HG03097 (cell line): ENCODE measurements around the gene IL10RA.
"Not testable (repeated sequence)": the region's sequence is repeated elsewhere in the genome, so short reads cannot be mapped to it uniquely, and the experiment has no call there.

Experiments used
- ATAC-seq: cut with Tn5 transposase; IDR thresholded peaks from one replicate; pipeline ENCODE4 v1.9.1; 2021; ENCODE audit not compliant: unreplicated experiment, low FRiP score

The IL10RA gene

DNA sequence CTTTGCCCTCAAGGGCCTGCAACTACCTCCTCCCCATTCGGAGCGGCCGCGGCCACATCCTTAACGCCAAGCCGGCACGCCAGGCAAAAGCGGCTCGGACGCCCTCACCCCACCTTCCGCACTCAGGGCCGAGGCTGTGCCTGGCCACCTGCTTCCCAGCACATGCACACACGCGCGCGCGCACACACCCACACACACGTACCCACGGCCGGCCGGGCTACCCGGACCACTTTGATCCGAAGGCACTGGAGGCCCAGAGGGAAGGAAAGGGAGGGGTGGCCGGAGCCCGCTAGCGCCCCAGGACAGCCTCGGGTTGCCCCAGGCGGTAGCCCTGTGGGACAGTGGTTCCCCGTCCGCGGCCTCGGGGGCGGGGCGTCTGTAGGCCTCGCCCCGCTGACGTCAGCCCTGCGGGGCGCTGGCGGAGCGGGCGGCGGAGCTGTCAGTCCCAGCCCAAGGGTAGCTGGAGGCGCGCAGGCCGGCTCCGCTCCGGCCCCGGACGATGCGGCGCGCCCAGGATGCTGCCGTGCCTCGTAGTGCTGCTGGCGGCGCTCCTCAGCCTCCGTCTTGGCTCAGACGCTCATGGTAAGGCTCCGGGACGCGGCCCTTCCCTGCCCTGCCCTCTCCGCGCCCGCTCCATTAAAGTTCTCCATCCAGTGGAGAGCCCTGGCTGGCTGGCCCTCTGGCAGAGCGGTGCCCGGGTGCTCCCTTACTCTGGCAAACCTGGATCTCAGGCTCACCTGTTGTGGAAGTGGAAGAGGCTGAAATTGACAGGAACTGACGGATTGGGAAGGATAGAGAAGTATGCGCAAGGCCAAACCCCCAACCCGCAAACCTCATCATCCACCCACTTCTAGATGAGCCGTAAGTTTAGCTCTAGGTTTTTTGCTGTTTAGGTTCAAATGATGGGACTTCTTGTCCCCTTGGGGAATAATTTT lies at the start of gene IL10RA:
TSS of gene IL10RA (plus strand) at position 442 of the 935 bp plus-strand sequence. CDS start at position 516, 74 bp downstream.
- ATAC-seq, result peak; percentile 81

DNA sequence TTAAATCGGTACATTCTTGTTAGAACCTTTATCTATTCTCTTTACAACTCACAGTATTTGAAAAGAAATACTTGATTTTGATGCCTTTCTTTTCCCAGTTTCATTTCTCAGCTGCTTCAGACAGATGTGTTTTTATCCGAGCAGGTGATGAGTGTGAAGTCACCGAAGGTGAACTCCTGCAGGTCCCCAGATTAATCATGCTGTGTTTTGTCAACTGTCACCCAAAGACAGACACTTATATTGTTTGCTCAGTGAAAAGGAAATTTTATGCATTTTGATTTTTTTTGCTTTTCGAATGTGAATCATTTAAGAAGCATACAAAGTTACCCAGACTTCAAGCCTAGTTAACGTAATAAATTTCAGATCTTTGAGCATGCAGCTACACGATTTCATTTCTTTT lies 49.2 kb upstream of the IL10RA start:
- no peak for ATAC-seq

DNA sequence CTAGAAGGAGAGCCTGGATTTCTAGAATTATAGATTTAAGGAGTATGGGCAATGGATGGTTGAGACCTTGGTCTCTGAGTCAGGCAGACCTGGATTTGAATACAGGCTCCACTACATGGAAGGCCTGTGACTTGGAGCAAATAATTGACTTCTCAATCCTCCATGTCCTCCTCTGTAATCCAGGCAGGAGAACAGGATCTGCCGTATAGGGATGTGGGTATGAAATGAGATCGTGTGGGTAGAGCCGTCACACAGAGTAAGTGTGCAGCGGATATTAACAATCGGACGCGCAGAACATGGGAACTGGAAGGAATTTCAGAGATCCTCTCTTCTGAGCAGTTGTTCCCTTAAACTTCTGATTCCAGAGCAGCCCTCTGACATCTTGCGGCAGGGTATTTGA lies 45.5 kb upstream of the IL10RA start:
- no peak for ATAC-seq

DNA sequence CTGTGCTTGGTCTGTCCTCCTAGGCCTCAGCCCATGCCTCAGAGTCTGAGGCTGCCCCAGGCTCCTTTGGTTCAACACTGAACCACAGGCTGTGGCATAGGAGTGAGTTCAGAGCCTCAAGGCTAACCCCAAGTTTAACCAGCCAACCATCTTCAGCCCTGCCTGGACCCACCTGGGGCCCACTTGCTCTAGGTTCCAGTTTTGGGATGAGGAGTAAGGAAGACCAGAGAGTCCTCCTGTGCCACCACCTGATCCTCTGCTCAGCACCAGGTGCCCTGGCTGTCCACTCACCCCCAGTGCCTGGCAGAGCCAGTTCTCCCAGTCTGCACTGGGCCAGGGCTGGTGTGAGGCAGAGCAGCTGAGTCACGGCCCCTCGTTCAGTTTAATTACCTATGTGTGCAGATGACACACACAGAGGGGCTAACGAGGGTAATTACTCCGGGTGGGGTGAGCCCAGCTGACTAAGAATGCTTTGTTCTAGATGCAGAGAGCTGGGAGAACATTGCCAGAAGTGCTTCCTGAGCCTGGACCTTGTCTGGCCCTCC lies 45.0 kb upstream of the IL10RA start:
- ATAC-seq, result no peak

DNA sequence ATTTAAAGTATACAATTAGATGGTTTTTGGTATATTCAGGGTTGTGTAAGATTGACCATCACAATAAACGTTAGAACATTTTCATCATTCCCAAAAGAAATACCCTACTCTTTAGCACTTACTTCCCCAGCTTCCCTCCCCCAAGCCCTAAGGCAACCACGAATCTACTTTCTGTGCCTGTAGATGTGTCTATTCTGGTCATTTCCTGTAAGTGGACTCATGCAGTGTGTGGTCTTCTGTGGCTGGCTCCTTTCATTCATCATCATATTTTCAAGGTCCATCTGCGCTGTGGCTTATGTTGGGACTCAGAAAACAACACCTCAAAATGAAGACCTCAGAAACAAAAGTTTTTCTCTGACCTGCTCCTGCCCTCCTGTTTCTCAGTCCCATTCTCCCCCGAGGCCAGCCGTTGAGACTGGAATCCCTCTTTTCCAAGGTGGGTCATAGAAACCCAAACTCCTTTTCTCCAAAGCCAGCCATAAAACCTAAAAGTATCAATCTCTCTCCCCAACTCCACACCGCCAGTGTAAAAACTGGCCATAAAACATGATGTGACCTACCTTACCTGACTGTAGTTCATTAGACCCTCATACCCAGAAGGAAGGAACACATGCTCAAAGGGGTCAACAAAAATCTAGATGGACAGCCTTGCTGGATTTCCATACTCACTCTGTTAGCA lies 44.1 kb upstream of the IL10RA start:
- no peak for ATAC-seq

DNA sequence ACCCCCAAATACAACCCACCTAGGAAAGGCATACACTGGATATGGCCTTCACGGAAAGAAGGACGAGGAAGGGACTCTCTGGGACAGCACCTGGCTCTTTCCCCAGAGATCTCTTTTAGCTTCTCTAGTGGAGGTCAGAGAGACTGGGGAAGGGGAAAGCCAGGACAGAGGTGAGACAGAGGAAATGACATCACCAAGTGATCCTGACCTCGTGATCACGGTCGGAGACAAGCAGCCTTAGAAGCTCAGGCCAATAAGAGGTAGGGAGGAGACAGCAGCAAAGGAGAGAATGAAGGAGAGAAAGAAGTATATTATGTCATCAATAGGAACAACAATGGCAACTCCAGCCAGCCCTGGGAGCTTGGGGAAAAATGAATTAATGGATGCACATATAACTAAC lies 41.6 kb upstream of the IL10RA start:
- no peak for ATAC-seq

DNA sequence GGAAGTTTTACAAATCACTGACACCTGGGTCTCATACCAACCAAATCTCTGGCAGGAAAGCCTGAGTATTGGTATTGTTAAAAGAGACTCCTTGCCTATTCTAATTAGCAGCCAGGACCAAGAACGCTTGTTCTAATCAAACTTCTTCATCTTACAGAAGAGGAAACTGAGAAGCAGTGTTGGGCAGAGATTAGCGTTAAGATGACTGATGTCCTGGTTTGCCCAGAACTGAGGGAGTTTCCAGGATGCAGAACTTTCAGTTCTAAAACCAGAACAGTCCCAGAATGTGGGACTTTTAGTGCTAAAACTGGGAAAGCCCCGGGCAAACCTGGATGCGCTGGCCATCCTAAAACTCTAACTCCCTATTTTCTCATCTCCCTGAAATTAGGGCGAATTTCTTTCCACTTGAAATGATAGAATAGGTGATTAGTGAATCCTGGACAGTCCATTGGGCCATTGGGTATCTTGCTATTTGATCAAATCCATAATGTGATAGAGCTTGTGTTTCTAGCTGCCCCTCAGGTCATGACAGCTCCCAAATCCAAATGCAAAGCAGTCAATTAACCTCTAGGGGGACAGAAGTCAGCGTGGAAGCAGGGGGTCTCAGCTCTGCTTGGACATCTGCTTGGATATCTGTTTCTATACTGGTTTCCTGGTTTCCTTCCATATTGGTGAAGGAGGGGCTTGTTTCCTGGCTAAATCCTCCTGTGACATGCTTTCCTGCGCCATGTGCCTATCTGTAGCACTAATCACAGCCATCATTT lies 41.0 kb upstream of the IL10RA start:
- ATAC-seq, result peak; percentile 36

DNA sequence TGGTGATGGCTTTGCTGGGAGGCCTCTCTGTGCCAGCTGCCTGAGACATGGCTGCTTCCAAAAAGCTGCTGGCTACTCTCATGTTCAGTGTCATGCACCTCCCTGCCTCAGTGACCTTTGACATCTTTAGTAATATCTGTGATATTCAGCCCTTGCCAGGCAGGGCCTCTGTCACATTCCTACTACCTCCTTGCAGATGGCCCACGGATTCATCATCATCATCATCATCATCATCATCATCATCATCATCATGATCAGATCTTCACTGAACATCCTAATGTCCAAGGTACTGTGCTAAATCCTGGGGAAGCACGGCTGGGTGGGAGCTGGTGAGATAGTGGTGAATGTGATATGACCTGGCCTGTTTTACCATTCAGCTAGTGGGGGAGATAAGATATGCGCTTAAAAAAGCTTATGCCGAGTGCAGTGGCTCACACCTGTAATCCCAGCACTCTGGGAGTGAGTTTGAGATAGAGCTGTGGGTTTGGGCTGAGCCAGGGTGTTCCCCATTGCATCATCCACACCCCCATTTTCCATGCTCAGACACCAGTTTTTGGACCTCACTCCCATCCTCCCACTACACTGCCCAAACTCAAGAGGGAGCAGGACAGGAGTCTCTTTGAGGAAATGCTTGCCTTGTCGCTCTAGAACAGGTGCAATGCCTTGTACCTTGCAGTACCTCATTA lies 39.9 kb upstream of the IL10RA start:
- ATAC-seq, result no peak

DNA sequence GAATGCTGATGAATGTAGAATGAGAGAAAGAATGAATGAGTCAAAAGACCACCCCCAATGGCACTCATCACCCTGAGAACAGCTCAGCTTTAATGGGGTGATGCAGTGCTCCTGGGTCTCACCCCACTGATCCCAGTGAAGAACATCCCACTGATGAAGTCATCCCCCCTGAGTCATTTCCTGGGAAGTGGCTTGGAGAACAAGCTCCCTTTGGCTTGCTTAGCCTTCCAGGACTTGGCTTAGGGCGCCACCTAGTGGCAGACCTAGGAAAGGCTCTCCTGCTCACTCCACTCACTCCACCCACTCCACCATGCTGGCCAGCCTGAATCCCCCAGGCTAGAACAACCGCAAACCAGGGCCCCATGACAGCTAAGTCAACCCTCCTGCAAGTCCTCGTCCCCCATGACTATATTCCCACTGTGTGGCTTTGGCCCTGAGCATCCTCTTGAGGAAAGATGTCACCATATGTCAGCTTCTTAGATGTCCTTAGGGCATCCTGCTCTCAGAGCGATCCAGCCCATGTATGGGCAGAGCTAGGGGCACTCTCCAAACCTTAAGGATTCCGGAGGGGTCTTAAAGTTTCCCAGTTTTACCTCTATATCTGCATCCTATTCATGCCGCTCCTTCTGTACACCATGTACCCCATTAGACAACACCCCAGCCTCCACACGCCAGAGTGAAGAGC lies 39.2 kb upstream of the IL10RA start:
- ATAC-seq, result peak; percentile 51

DNA sequence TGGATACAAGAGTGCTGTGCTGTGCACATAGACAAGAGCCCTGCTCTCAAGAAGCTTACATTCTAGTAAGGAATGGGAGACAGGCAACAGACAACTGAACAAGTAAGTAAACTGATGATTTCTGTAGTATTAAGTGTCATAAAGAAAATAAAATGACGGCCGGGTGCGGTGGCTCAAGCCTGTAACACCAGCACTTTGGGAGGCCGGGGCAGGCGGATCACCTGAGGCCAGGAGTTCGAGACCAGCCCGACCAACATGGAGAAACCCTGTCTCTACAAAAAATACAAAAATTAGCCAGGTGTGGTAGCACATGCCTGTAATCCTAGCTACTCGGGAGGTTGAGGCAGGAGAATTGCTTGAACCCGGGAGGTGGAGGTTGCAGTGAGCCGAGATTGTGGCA lies 38.4 kb upstream of the IL10RA start:
- not testable (repeated sequence) for ATAC-seq

DNA sequence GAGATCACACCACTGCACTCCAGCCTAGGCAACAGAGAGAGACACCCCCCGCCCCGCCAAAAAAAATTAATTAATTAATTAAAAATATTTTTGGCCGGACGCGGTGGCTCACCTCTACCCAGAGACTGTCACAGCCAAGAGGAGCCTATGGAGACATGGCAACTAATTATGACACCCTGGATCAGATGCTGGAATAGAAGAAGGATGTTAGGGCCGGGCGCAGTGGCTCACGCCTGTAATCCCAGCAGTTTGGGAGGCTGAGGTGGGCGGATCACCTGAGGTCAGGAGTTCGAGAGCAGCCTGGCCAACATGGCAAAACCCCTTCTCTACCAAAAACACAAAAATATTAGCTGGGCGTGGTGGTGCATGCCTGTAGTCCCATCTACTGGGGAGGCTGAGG lies 37.7 kb upstream of the IL10RA start:
- ATAC-seq, result not testable (repeated sequence)

DNA sequence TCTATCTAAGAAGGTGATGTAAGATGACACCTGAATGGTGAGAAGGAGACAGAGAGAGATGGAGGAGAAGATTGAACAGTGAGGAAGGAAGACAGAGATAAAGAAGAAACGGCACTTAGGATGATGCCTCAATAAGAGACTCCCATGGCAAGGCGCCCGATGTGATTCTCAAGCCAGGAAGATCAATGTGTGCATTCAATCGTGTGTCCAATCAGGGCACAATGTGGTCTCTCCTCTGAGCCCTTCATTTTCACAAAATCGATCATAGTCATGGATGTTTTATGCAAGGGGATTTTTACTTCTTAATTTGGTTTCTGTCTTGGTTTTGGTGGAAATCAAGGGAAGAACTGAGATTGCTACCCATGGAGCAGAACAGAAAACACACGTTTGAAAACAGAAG lies 37.1 kb upstream of the IL10RA start:
- no peak for ATAC-seq

DNA sequence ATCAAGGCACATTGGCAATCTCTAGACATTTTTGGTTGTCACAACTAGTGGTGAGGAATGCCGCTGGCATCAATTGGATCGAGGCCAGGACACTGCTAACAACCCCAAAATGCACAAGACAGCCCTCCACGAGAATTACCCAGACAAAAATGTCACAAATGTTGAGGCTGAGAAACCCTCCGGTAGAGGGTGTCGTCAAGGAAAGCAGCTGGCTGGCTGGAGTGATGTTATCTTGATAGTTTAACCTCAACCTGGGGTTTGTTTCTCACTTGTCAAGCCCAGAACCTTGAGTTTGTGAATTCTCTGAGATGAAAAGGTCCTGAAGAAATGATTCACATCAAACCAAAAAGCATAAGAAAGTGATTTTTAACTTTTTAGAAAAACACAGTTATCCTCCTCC lies 35.9 kb upstream of the IL10RA start:
- ATAC-seq, result no peak

DNA sequence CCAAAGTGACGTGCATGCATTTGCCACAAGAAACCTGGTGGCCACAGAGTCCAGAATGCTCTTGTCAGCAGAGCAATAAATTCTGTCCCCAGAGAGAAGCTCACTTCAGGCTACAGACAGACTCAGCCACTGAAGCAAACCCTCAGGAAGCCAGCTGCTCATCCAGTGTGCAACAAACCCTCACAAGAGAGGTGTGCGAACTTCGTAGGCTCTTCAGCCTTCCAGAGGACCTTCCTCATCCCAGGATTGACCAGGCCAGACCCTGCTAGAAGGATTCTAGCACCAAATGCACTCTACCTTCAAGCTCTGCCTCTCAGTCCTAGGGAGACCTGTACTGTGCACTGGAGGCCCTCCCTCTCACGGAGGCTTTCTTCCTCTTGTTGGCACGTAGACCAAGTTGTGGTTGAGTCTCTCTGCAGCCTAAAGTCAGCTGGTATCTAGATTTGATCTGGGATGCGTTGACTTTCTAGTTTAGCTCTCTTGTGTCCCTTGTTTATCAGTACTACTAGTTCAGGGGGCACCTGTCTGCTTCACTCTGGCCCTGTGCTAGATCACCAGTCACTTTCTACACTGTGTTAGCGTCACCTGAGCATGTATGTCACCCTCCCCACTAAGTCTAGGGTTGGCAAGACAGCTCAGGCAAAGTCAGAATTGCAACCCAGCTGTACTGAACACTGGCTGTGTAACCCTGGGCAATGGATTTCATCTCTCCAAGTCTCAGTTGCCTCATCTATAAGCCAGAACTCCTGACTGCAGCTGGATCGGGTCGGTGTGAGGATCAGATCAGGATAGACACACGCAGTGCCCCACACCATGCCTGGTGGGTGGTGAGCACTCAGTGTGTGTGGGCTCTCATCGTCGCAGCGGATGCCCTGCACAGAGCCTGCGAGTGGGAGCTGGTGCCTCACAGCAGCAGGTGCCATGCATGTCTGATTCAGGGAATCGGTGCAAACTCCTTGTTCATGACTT lies 34.9 kb upstream of the IL10RA start:
- ATAC-seq, result no peak

DNA sequence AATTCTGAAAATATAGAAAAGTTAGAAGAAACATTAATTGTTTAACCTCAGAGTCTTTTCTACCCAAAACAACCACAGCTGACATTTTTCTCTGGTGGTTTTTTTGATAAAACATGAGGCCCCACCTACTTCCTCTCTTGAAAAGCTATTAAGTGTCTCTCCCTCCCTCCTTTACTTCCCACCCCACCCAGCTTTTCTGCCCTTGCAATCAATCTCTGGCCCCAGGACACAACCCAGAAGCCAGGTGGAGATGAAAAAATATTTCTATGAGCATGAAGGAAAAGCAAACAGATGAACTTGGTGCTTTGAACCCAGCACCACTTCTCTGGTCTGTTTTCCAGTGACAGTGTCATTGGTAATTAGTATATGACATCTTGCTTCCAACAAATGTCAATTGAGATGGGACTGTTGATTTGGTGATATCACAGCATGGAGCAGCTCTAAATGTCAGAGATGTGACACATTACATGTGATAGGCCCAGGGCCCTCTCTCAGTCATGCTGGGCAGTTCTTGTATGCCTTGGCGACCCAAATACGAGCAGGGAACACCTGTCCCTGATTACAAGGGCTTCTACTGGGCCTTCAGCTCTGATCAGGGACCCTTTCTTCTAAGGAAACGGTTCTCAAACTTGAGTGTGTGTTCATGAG lies 33.0 kb upstream of the IL10RA start:
- no peak for ATAC-seq

DNA sequence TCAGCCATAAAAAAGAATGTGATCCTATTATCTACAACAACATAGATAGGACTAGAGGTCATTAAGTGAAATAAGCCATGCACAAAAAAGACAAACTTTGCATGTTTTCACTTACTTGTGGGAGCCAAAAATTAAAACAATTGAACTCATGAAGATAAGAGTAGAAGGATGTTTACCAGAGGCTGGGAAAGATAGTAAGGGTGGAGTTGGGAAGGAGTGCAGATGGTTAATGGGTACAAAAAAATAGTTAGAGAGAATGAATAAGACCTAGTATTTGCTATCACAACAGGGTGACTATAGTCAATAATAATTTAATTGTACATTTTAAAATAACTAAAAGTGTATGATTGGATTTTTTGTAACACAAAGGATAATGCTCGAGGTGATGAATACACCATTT lies 27.2 kb upstream of the IL10RA start:
- ATAC-seq, result no peak

DNA sequence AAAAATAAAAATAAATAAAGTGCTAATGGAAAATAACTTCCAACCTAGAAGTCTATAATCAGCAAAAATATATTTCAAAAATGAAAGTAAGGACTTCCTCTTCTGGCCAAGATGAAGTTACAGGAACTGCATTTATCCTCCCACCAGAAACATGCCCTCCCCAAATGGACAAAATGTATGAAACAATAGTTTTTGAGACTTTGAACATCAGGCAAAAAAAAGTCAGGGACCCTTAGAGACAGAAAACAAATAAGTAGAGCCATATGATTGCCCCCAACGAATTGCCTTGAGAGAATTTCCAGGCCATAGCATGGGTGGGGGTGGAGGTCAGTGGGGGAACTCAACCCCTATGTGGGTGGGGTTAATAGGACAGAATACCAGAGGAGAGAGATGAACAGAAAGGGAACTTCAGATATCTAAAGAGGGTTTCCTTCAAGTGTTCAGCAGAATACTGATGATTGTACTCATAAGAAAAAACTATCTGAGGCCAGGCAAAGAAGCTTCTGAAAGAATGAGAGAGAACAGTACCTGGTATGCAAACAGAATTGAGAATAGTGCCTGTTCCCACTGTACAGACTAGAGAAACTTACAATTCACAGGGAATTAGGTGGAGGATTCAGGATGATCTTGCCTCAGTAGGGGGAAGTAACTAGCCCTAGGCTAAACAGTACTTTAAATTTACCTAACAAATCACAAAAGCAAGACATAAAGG lies 26.6 kb upstream of the IL10RA start:
- ATAC-seq, result no peak
